ENCODE results near the gene GPBP1. TPM values are rescaled to one million over a fixed set of nuclear protein-coding genes. Genes with fewer than 3 reads are reported as not detected.
"Not testable (repeated sequence)": the region's sequence is repeated elsewhere in the genome, so short reads cannot be mapped to it uniquely, and the experiment has no call there.

The GPBP1 gene
- total and polyA plus RNA-seq, 8 donors: 55.3 to 171 (median 148) TPM

DNA sequence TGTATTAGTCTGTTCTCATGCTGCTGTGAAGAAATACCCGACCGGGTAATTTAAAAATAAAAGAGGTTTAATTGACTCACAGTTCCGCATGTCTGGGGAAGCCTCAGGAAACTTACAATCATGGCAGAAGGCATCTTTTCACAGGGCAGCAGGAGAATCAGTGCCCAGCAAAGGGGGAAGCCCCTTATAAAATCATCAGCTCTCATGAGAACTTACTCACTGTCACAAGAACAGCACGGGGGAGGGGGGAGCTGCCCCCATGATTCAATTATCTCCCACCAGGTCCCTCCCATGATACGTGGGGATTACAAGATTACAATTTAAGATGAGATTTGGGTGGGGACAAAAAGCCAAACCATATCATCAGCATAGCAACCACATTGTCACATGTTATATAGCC, 102.5 kb downstream of the GPBP1 start:
- DNase-seq (no peak), ATAC-seq (no peak)
- Histone ChIP-seq H3K27me3 (no peaks in the 10 kb centered on the region), H3K9me3 (no peaks in the 10 kb centered on the region), H3K36me3 (no peaks in the 10 kb centered on the region), H3K4me1 (no peaks in the 10 kb centered on the region), H3K27ac (no peak overlapping the region), H3K4me3 (no peak overlapping the region)
- no peak for TF ChIP-seq CTCF (IDR thresholded peaks at IDR 0.05)
- intact Hi-C loops (cut with DNase I): no loop called here

- no peak for ATAC-seq
Observed at GRCh38 chr5:57277085-57277484, 103.2 kb downstream of the GPBP1 start.

GRCh38 chr5:57280853-57281252, 107.0 kb downstream of the GPBP1 start:
- no peak for TF ChIP-seq CTCF (IDR thresholded peaks at IDR 0.05)
- Histone ChIP-seq H3K36me3 (no peaks in the 10 kb centered on the region), H3K9me3 (peaks cover 0 to 5% of the 10 kb centered on the region in 2 donors), H3K4me1 (no peaks in the 10 kb centered on the region), H3K27me3 (no peaks in the 10 kb centered on the region), H3K4me3 (no peak overlapping the region), H3K27ac (peak overlapping the region in 1 of 2 donors; percentile 23)
- no peak for ATAC-seq
- DNase-seq: no peak
- intact Hi-C loops (cut with DNase I): no loop called here

More at GRCh38 chr5:57277085-57277484, 103.2 kb downstream of the GPBP1 start:
- no peaks in the 10 kb centered on the region for H3K9me3 ChIP-seq
- no peak overlapping the region for H3K27ac ChIP-seq
- H3K36me3 ChIP-seq: no peaks in the 10 kb centered on the region
- DNase-seq: peak in 1 of 4 donors; percentile 19
- intact Hi-C loops (cut with DNase I): no loop called here
- TF ChIP-seq CTCF (IDR thresholded peaks at IDR 0.05): no peak
- H3K4me1 ChIP-seq: no peaks in the 10 kb centered on the region
- no peaks in the 10 kb centered on the region for H3K27me3 ChIP-seq
- no peak overlapping the region for H3K4me3 ChIP-seq

DNA sequence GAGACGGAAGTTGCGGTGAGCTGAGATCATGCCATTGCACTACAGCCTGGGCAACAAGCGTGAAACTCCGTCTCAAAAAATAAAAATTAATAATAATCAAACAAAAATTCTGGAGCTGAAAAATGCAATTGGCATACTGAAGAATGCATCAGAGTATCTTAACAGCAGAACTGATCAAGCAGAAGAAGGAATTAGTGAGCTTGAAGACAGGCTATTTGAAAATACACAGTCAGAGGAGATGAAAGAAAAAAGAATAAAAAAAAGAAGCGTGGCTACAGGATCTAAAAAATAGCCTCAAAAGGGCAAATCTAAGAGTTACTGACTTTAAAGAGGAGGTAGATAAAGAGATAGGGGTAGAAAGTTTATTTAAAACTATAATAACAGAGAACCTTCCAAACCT, 111.2 kb downstream of the GPBP1 start:
- H3K4me1 ChIP-seq, DNase-seq, ATAC-seq: not testable (repeated sequence)

DNA sequence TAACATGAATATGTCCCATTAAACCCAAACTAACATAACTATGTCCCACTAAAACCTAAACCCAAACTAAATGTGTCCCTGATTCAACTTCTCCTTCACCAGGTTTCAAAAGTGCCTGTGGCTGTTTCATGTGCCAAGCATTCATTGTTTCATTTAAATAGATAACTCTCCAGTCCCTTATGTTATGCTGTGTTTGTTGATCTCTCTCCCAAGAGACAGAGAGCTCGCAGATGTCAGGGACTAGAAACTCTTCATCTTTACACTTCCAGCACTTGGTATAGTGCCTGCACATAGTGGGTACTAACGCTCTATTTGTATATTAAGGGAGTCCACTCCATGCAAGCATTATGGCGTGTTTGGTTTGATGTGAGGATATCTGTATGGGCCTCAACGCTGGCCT, 118.0 kb downstream of the GPBP1 start:
- intact Hi-C loops (cut with DNase I): no loop called here
- Histone ChIP-seq H3K4me1 (no peaks in the 10 kb centered on the region), H3K9me3 (no peaks in the 10 kb centered on the region), H3K36me3 (no peaks in the 10 kb centered on the region), H3K27ac (no peak overlapping the region), H3K4me3 (no peak overlapping the region), H3K27me3 (no peaks in the 10 kb centered on the region)
- ATAC-seq: no peak
- no peak for DNase-seq
- TF ChIP-seq CTCF (IDR thresholded peaks at IDR 0.05): no peak

More for the DNA sequence above, 111.2 kb downstream of the GPBP1 start:
- H3K27me3 ChIP-seq; H3K9me3 ChIP-seq; intact Hi-C loops (cut with DNase I); H3K4me3 ChIP-seq; H3K36me3 ChIP-seq; H3K27ac ChIP-seq: not testable (repeated sequence)

GRCh38 chr5:57292336-57292735, 118.5 kb downstream of the GPBP1 start:
- Histone ChIP-seq H3K27me3 (no peaks in the 10 kb centered on the region), H3K4me3 (no peak overlapping the region), H3K36me3 (no peaks in the 10 kb centered on the region), H3K27ac (no peak overlapping the region), H3K9me3 (no peaks in the 10 kb centered on the region), H3K4me1 (no peaks in the 10 kb centered on the region)
- intact Hi-C loops (cut with DNase I): no loop called here
- no peak for DNase-seq
- no peak for ATAC-seq
- no peak for TF ChIP-seq CTCF (IDR thresholded peaks at IDR 0.05)

Measured in left lung (tissue), 10 donors.